NK-92 treated with Interleukin-12 subunit alpha and Interleukin-12 subunit beta, amount 100 ng/mL, for 24 hours (cell line): Measurements from ENCODE around the gene FUS.

Source experiments
- DNase-seq: peaks from one replicate; lab custom pipeline; 2025; lab: John Stamatoyannopoulos, UW

Gene FUS

DNA sequence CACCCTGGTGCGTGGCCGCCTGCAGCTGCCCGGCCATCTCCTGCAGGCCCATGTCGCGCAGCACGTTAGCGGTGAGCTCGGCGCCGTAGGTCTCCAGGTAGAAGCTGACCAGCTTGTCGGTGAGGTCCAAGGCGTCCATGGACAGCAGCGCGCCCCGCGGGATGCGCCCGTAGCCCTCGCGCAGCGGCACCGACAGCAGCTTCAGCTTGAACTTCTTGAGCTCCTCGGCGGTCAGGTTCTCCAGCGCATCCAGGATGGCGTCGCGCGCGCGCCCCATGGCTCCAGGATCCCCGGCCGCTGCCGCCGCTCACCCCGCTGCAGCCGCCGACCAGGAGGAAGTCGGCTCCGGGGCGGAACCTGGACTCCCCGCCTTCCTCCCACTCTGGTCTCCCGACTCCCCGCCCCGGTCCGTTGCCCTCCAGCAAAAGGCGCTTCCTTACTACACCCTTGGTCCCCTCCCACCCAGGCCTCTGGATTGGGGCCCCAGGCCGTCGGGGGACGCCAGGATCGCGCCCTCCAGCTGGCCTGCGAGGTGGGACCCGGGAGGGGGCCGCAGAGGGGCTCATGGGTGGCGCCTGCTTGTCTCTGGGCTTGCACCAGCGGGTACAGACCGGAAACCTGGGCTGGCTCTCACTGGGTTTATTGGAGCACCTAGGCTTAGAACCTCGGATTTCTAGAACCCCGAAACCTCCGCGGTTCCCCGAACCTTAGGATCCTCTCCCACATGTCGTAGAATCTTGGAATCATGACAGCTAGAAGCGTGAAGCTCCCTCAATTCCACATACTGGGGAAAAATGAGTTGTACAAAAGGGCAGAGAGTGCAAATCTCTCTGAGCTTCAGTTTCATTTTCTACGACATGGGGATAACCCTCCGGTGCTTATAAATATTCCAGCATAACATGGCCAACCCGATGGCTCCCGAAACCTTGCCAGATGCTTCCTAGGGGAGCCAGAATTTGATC, 22.8 kb downstream of the FUS start, which contains the start of gene PYCARD:
TSS of gene PYCARD (minus strand) at position 347 of the 962 bp plus-strand sequence. CDS start at position 277, 70 bp downstream.
- DNase-seq: no peak

DNA sequence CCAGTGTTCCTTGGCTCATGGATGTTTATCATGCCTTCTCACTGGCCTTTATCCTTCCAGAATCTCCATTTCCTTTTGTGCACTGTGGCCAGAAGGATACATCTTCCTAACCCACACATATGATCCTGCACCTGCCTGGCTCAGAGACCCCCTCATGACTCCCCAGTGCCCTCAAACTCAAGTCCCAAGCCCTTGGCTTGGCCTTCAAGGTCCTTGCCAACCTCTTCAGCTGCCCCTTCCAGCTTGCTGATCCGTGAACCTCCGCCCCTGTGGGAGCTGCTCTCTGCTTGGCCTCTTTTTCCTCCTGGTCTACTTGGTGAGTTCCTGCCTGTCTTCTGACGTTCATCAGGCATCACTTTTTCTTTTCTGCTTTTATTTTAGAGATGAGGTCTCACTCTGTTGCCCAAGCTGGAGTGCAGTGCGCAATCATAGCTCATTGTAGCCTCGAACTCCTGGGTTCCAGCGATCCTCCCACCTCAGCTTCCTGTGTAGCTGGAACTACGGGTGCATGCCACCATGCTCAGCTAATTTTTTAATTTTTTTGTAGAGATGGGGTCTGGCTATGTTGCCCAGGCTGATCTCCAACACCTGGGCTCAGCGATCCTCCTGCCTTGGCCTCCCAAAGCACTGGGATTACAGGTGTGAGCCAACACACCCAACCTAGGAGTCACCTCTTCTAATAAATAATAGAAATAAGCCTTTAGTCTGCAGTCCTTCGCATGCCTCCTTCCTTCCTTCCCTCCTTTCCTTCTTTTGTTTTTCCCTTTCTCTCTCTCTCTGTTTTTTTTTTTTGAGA, 25.1 kb downstream of the FUS start:
- DNase-seq: no peak

DNA sequence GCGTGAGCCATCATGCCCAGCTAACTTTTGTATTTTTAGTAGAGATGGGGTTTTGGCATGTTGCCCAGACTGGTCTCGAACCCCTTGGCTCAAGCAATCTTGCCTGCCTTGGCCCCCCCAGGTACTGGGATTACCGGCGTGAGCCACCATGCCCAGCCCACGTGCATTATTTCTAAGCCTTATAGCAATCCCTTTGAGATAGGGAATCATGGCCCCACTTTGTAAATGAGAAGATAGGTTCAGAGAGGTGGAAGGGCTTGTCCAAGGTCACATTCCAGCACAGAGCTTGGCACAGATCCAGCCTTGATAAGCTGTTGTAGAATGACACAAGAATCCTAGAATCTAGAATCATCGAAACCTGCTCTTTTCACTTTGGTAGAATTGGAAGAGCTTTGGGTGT, 26.8 kb downstream of the FUS start:
- DNase-seq: no peak

DNA sequence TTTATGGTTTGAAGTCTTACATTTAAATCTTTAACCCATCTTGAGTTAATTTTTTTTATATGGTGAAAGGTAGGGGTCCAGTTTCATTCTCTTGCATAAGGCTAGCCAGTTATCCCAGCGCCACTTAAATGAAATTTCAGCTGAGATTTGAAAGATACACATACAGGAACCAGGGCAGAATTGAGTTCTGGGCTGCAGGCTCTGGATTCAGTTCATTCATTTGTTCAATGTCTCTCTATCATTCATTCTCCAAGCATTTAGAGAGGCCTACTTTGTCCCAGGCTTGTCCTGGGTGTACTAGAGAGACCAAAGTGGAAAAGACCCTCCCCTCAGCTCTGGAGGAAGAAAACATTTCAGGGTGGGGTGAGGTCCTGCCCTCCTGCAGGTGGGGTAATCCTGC, 33.4 kb downstream of the FUS start:
- DNase-seq: no peak

DNA sequence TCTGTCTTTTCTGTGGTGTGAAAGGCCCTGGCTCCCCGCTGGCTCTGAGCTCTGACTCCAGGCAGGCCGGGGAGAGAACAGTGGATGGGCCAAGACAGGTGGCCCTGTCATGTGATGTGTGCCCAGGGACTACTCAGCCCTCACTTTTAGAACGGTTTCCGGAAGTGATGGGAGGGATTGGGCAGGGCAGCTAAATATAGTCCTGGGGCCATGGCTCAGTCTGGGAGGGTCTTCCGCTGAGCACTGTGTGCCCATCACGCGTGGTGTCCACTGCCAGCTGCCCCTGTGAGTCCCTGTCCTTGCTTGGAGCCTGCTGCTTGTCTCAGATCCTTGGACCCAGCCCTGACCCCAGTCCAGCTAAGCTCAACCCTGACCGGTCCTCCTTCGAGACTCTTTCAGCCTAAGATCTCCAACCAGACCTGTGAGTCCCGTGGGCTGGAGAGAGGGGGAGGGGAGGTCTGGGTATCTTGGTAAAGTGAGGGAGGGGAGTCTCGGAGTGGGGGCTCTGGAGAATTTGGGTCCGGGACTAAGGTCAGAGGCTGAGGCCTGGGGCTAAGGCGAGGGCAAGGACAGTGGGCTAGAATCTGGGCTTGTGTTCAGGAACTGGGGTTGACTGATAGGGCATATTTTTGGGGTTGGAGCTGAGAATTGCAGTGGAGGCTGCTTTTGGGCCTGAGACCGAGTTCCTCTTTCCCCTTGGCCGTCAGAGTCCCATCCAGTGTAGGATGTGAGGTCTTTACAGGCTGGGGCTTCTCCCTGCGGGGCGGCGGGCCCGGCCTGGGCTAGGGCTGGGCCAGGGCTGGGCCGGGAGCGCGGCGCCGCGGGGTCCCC, 34.2 kb downstream of the FUS start, which contains the start of gene TRIM72:
TSS of gene TRIM72 (plus strand) at position 243 of the 831 bp plus-strand sequence. CDS start 620 bp downstream, outside the sequence.
- DNase-seq: no peak

DNA sequence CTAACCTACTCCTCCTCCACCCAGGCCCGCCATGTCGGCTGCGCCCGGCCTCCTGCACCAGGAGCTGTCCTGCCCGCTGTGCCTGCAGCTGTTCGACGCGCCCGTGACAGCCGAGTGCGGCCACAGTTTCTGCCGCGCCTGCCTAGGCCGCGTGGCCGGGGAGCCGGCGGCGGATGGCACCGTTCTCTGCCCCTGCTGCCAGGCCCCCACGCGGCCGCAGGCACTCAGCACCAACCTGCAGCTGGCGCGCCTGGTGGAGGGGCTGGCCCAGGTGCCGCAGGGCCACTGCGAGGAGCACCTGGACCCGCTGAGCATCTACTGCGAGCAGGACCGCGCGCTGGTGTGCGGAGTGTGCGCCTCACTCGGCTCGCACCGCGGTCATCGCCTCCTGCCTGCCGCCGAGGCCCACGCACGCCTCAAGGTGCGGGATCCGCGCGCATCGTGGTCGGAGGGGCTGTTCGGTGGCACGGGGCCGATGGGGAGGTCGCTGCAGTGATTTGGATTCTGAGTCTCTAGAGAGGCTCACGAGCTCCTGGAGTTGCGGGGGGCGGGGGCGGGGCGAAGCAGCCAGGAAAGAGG, 34.9 kb downstream of the FUS start:
- DNase-seq: no peak

DNA sequence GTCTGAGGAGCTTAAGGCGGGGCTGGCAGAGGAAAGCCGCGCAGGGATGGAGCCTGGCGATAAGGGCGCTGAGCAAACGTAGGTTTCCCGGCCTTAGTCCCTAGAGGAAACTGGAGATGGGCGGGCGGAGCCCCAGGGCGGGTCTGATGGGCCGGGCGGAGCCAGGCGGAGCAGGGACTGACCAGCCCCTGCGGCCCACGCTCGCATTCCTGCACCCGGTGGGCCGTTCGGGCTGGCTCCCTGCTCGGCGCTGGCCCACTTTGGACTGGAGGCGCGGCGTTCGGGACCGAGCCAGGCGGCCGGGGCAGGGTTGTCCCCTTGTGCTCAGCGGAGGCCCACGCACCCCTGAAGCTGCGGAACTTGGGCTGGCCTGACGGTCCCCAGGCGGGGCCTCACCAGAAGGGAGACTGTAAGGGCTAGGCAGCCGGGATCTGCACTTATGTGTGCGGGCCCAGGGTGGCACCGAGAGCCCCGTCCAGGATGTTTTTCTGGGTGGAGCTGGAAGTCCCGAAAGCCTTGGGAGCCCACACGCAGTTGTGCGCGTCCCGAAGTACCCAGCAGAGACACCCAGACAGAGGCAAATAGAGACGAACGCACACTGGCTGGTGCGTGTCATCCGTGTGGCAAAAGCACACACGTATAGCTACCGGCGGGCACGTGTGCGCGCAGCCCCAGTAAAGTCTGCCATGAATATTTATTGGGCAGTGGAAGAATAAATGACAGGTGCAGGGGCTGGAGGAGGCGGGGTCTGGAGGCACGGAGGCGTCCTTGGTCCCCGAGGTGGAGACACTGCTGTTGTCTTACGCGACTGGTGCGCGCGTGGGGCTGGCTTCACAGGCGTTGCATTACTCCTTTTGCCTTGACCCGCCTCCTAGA, 35.6 kb downstream of the FUS start:
- no peak for DNase-seq

DNA sequence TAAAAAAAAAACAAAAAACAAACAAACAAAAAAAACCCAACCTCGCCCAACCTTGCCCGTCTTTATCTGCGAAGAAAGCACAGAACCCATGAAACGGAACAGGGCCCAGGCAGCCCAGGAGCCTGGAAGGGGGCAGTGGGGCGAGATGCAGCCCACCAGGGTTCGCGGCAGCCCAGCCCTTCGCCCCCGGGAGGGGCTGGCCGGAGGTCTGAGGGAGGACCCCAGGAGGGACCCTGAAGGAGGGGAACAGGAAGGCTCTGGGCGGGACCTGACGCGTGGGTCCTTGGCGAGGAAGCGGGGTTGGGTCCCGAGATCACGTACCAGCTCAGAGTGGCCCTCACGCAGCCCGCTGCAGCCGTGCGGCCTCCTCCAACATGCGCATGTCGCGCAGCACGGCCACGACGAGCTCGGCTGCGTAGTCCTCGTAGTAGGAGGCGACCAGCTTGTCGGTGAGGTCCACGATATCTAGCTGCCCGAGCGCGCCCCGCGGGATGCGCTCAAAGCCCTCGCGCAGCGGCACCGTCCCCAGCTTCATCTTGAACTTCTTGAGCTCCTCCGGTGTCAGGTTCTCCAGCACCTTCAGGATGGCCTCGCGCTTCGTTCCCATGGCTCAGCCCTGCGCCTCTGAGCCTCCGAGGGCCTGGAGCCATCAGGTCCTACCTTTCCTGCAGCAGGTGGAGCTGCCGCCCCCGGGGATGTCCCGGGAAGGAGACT, 36.6 kb downstream of the FUS start, which contains the start of gene PYDC1:
TSS of gene PYDC1 (minus strand) at position 714 of the 714 bp plus-strand sequence. CDS start at position 607, 107 bp downstream.
- DNase-seq: no peak

DNA sequence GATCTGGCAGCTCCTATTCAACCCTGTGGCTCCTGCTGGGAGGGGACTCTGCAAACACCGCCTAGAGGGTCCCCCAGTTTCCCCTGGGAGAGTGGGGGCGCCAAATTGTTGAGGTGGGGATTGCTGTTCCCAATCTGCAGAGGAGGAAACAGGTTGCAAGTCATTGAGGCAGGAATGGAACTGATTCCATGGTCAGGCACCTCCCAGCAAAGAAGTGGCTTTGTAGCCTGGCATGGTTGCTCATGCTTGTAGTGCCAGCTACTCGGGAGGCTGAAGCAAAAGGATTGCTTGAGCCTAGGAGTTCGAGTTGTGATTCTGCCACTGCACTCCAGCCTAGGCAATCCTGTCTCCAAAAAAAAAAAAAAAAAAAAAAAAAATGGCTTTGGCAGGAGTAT, 37.2 kb downstream of the FUS start:
- no peak for DNase-seq

DNA sequence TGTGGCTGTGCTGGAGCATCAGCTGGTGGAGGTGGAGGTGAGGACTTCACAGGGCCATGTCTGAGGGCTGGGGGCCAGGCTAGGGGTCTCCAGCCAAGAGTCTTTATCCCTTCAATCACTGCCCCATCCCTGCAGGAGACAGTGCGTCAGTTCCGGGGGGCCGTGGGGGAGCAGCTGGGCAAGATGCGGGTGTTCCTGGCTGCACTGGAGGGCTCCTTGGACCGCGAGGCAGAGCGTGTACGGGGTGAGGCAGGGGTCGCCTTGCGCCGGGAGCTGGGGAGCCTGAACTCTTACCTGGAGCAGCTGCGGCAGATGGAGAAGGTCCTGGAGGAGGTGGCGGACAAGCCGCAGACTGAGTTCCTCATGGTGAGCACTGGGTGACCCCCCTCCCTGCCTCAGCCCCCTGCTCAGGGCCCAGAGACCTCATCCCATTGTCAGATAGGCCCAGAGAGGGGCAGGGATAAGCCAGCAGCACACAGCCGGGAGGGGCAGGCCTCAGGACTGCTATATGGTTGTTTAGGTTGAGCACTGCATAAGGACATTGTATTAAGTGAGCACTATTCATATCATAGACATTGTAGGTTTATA, 39.3 kb downstream of the FUS start:
- no peak for DNase-seq

DNA sequence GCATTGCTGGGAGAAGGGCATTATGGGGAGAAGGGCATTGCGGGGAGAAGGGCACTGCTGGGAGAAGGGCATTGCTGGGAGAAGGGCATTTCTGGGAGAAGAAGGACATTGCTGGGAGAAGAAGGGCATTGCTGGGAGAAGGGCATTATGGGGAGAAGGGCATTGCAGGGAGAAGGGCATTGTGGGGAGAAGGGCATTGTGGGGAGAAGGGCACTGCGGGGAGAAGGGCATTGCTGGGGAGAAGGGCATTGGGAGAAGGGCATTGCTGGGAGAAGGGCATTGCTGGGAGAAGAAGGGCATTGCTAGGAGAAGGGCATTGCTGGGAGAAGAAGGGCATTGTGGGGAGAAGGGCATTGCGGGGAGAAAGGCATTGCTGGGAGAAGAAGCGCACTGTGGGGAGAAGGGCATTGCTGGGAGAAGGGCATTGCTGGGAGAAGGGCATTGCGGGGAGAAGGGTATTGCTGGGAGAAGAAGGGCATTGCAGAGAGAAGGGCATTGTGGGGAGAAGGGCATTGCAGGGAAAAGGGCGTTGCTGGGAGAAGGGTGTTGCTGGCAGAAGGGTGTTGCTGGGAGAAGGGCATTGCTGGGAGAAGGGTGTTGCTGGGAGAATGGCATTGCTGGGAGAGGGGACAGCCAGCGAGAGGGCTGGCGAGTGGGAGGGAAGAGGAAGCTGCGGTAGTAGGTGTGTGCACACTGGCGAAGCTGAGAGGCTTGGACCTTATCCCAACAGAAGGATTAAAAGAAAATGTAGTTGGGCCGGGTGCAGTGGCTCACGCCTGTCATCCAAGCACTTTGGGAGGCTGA, 41.6 kb downstream of the FUS start:
- DNase-seq: no peak

DNA sequence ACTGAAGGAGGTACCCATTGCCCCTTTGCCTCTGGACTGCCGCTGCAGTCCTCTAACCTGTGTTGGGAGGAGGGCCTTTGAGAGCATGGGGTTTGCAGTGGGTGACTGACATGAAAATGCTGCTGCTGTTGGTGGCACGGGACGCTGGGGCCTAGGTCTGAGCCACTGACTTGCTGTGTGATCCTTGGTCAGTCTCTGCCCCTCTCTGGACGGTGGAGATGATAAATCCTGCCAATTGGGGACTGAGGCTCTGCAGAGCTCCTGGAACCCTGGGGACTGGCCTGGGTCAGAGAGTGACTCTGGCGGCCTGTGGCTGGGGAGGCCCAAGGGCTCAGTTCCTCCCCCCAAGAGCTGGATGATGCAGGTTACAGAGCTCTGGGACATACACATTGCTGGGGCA, 43.1 kb downstream of the FUS start:
- no peak for DNase-seq

DNA sequence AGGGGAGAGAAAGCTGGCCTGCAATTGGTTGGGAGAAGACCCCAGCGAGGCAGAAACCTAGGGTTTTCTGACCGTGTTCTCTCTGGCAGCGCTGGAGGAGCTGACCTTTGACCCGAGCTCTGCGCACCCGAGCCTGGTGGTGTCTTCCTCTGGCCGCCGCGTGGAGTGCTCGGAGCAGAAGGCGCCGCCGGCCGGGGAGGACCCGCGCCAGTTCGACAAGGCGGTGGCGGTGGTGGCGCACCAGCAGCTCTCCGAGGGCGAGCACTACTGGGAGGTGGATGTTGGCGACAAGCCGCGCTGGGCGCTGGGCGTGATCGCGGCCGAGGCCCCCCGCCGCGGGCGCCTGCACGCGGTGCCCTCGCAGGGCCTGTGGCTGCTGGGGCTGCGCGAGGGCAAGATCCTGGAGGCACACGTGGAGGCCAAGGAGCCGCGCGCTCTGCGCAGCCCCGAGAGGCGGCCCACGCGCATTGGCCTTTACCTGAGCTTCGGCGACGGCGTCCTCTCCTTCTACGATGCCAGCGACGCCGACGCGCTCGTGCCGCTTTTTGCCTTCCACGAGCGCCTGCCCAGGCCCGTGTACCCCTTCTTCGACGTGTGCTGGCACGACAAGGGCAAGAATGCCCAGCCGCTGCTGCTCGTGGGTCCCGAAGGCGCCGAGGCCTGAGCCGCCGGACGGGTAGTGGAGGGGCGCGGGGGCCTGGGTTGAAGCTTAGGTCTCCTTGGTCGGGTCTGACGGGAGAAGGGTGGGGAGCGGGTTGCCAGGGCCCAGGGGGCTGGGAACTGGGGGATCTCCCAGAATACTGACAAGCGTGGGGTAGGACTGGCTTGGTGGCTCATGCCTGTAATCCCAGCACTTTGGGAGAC, 44.4 kb downstream of the FUS start:
- no peak for DNase-seq

DNA sequence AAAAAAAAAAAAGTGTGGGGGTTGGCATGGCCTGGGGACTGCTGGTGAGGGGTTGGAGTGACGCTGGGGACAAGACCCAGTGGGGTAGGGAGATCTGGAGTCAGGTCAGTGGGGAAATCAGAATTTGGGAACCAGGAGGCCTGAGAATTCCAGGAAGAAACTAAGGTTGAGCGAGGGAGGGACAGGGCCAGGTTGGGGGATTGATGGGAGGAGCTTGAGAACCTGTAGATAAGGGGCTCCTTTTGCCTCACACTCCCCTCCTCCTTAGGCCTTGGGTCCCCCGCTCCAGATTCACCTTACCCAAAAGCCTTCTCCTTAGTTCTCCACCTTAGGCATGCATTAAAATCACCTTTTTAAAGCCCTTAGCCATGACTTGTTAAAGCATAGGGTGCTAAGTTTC, 45.3 kb downstream of the FUS start:
- DNase-seq: no peak

DNA sequence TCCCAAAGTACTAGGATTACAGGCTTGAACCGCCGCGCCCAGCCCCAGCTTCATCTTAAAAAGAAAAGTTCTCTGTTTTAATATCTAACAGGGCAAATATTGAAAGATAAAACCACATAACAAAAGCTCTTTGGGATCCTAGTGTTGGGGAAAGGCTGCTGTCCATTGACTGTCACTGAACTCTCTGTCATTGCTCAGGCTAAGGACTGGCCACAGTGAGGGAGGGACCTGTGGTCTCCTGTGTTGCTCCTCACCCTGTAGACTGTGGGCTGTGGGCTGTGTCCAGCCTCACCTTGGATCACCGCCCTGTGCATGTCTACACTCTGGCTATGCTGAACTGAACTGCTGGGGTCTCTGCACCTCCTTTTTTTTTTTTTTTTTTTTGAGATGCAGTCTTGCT, 48.3 kb downstream of the FUS start:
- no peak for DNase-seq

DNA sequence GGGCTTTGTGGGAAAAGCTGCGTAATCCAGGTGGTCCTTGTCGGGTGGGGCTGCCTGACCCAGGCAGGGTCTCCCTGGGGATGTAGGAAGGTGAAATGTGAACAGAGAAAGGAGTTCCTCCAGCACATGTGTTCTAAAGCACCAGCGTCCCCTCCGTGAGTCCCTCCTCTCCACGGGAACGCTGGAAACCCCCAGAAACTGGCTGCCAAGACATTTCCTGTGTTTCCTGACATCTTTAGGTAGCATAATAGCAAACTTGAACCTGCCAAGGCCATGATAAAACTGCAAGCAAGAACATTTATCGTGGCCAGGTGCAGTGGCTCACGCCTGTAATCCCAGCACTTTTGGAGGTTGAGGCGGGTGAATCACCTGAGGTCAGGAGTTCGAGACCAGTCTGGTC, 49.6 kb downstream of the FUS start:
- no peak for DNase-seq

DNA sequence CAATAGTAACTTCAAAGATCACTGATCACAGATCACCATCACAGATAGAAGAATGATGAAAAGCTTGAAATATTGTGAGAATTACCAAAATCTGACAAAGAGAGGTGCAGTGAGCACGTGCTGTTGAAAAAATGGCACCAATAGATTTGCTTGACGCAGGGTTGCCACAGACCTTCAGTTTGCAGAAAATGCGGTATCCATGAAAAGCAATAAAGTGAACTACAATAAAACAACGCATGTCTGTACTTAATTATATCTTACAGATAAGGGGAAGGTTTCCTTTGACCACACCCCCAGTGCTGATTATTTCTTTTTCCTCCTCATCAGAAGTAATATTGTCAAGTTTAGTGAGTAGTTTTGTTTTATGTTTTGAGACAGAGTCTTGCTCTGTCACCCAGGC, 58.1 kb downstream of the FUS start:
- no peak for DNase-seq
